ENCODE results near the gene DNM2.
"Not testable (repeated sequence)": the region's sequence is repeated elsewhere in the genome, so short reads cannot be mapped to it uniquely, and the experiment has no call there.

The DNM2 gene

DNA sequence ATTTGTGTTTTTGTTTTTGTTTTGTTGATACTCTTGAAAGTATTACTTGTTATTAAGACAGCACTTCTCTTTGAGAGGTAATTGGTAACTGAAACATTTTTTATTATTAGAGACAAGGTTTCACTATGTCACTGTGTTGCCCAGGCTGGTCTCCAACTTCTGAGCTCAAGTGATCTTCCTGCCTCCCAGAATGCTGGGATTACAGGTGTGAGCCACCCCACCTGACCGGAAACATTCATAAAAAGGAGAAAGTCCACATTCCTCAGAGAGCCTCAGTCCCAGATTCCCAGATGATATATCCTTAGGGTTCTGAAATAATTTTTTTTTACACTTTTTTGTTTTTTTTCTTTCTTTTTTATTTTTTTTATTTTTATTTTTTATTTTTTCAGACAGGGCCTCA is 156.1 kb downstream of the DNM2 start:
- POLR2A ChIA-PET, result no interaction called here
- TF ChIP-seq SP1 (IDR thresholded peaks at IDR 0.05), result no peak
- TF ChIP-seq FOXK2 (IDR thresholded peaks at IDR 0.05), result no peak
- no peak for TF ChIP-seq ARNT (IDR thresholded peaks at IDR 0.05)
- TF ChIP-seq ELF4 (IDR thresholded peaks at IDR 0.05), result no peak
- no peak for TF ChIP-seq PKNOX1 (IDR thresholded peaks at IDR 0.05)
- CTCF ChIA-PET, result interaction anchor here (1.7 kb wide), 1 partner anchor 10 kb away, joined by 7 read pairs; no protein-coding TSS in a partner anchor
- DNase-seq (ENCODE audit: extremely low spot score), result no peak

DNA sequence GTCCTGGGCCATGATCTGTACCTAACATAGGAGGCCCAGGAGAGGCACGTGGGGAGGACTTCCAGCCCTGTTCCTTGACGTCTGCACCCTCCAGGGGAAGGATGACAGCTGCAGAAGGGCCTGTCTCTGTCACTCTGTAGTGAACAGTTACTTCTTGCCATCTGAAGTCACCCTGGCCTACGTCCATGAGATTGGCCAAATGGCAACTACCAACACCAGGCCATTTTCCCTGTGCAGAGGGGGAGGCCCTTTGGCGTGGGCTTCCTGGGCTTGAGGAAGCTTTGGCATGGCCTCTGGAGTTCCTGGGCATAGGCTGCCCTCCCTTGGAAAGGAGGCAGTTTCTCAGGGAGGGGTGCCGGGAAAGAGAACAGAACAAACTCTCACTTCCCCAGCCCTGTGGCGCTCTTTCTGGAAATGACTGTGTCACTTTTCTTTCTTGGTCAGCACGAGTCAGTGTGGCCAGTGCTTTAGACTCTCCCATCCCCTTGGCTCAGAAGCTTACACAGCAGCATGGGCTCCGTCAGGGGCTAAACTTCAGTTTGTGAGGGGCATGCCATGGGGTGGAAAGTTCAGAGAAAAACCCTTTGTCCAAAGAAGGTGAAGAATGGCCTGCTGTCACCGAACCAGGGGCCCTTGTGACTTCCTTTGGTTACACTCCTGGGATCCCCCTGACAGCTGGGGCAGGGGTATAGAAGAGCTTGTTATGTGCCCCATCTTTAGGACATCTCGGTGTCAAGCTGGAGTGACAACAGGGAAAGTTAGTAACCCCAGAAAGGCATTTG is 158.8 kb downstream of the DNM2 start:
- no peak for DNase-seq (ENCODE audit: extremely low spot score)
- TF ChIP-seq ELF4 (IDR thresholded peaks at IDR 0.05) (no peak), SP1 (IDR thresholded peaks at IDR 0.05) (no peak), PKNOX1 (IDR thresholded peaks at IDR 0.05) (no peak), NFRKB (IDR thresholded peaks at IDR 0.05) (no peak), FOXA1 (IDR thresholded peaks at IDR 0.05) (no peak), ARNT (IDR thresholded peaks at IDR 0.05) (no peak), FOXM1 (IDR thresholded peaks at IDR 0.05; ENCODE audit: borderline replicate concordance) (no peak), HDGF (IDR thresholded peaks at IDR 0.05; ENCODE audit: borderline replicate concordance) (no peak), L3MBTL2 (conservative IDR thresholded peaks at IDR 0.05) (no peak), SUZ12 (IDR thresholded peaks at IDR 0.05) (no peak), TARDBP (IDR thresholded peaks at IDR 0.05) (no peak), FOXK2 (IDR thresholded peaks at IDR 0.05) (no peak), BHLHE40 (IDR thresholded peaks at IDR 0.05; ENCODE audit: borderline replicate concordance) (no peak)
- ChIA-PET CTCF (no interaction called here), POLR2A (no interaction called here)

DNA sequence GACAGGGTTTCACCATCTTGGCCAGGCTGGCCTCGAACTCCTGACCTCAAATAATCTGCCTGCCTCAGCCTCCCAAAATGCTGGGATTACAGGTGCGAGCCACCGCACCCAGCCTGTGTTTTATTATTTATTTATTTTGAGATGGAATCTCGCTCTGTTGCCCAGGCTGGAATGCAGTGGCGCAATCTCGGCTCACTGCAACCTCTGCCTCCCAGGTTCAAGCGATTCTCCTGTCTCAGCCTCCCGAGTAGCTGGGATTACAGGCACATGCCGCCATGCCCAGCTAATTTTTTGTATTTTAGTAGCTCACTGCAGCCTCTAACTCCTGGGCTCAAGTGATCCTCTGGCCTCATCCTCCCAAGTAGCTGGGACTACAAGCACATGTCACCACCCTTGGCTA is 159.7 kb downstream of the DNM2 start:
- not testable (repeated sequence) for DNase-seq (ENCODE audit: extremely low spot score)
- ChIA-PET POLR2A (interaction anchor here (2.4 kb wide), 1 partner anchor 42 kb away, joined by 12 read pairs; the partner anchor contains the start of gene TMED1), CTCF (interaction anchor here (0.8 kb wide), 1 partner anchor 13 kb away, joined by 3 read pairs; no protein-coding TSS in a partner anchor)

DNA sequence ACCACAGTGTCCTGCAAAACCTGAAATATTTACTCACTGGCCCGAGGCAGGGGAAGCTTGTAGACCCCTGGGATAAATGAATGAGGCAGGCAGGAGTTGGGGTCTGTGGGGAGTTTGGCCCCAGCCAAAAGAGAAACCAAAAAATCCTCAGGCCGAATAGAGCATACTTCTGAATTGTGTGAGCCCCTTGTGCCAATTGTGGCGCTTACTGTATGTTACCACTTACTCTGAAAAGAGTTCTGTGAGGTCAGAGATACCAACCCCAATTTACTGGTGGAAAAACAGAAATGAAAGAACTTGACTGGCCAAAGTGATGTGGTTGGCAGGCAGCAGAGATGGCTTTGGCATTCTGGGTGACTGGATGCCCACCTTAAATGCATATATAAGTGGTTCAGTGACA is 160.4 kb downstream of the DNM2 start:
- DNase-seq (ENCODE audit: extremely low spot score), result no peak
- ChIA-PET CTCF (interaction anchor here (0.6 to 3.4 kb wide), 3 partner anchors 7 to 231 kb away, joined by 3 to 13 read pairs (median 3); partner anchors contain the start of gene CARM1), POLR2A (interaction anchor here (0.9 to 2.4 kb wide), 2 partner anchors 15 to 42 kb away, joined by 3 to 12 read pairs; partner anchors contain the start of gene TMED1)
- TF ChIP-seq CTBP1 (IDR thresholded peaks at IDR 0.05; ENCODE audit: borderline replicate concordance), result no peak
- no peak for TF ChIP-seq FOXA1 (IDR thresholded peaks at IDR 0.05)
- no peak for TF ChIP-seq LEF1 (IDR thresholded peaks at IDR 0.05; ENCODE audit: borderline replicate concordance)
- TF ChIP-seq FOXM1 (IDR thresholded peaks at IDR 0.05; ENCODE audit: borderline replicate concordance), result no peak
- no peak for TF ChIP-seq L3MBTL2 (conservative IDR thresholded peaks at IDR 0.05)
- TF ChIP-seq HDGF (IDR thresholded peaks at IDR 0.05; ENCODE audit: borderline replicate concordance), result no peak
- TF ChIP-seq PKNOX1 (IDR thresholded peaks at IDR 0.05), result no peak

All from HEK293T (cell line).